ENCODE data around the gene FHAD1.

Gene FHAD1

GRCh38 chr1:15332952-15333715 lies 86.1 kb downstream of the FHAD1 start:
- Histone ChIP-seq H3K14ac (ENCODE audit: low read length in 2 of 2) (no peak overlapping the region), H3K4ac (ENCODE audit: low read depth in 1 of 2, low read length in 2 of 2) (no peak overlapping the region), H3K27ac (ENCODE audit: low read length, poor library complexity, severe bottlenecking) (no peak overlapping the region), H3K4me1 (ENCODE audit: control insufficient read depth, insufficient read depth, low read depth, low read length) (peaks cover 16% of the 10 kb centered on the region), H3K27me3 (ENCODE audit: control insufficient read depth in 1 of 2, insufficient read depth in 1 of 2, low read length in 2 of 2) (peaks cover 0 to 18% of the 10 kb centered on the region in 2 experiments), H3K18ac (ENCODE audit: low read depth in 1 of 2, low read length in 2 of 2) (no peak overlapping the region), H3K4me3 (ENCODE audit: insufficient read depth in 1 of 2, low read depth in 1 of 2, low read length in 2 of 2) (no peak overlapping the region), H2BK12ac (ENCODE audit: low read length in 2 of 2) (no peak overlapping the region), H3K9ac (ENCODE audit: low read length) (no peak overlapping the region), H2BK15ac (ENCODE audit: low read depth, poor library complexity, severe bottlenecking) (no peak overlapping the region), H2BK5ac (ENCODE audit: low read depth, low read length, poor library complexity, severe bottlenecking) (no peak overlapping the region), H2AK5ac (ENCODE audit: low read length, severe bottlenecking) (no peak overlapping the region), H3K36me3 (ENCODE audit: control insufficient read depth in 1 of 2, insufficient read depth in 2 of 2, low read depth in 1 of 2, low read length in 2 of 2) (no peaks in the 10 kb centered on the region), H3K9me3 (ENCODE audit: control insufficient read depth, low read length) (no peaks in the 10 kb centered on the region), H2AFZ (ENCODE audit: low read depth, low read length) (no peak overlapping the region), H2BK120ac (ENCODE audit: low read depth, low read length) (no peak overlapping the region), H3K4me2 (ENCODE audit: low read length, poor library complexity, severe bottlenecking) (no peak overlapping the region), H3K79me1 (replicated peaks; ENCODE audit: low read length, poor library complexity, severe bottlenecking) (no peaks in the 10 kb centered on the region), H4K8ac (ENCODE audit: low read length) (no peak overlapping the region), H4K91ac (ENCODE audit: low read length) (no peak overlapping the region), H3K23ac (ENCODE audit: low read length in 2 of 2) (no peak overlapping the region)
- no peak for DNase-seq
- WGBS = 98% methylated on average over 8 of the region's 11 CpGs

- H3K4ac ChIP-seq (ENCODE audit: low read depth in 1 of 2, low read length in 2 of 2) = no peak overlapping the region
These were observed 88.0 kb downstream of the FHAD1 start for GRCh38 chr1:15334995-15335394.

GRCh38 chr1:15336866-15337265 lies 89.8 kb downstream of the FHAD1 start:
- no peak overlapping the region for H2AFZ ChIP-seq (ENCODE audit: low read depth, low read length)
- H3K36me3 ChIP-seq (ENCODE audit: control insufficient read depth in 1 of 2, insufficient read depth in 2 of 2, low read depth in 1 of 2, low read length in 2 of 2) = no peaks in the 10 kb centered on the region
- H3K4me2 ChIP-seq (ENCODE audit: low read length, poor library complexity, severe bottlenecking) = no peak overlapping the region
- H2AK5ac ChIP-seq (ENCODE audit: low read length, severe bottlenecking) = no peak overlapping the region
- no peak overlapping the region for H2BK120ac ChIP-seq (ENCODE audit: low read depth, low read length)
- peak overlapping the region; percentile 50 for H3K9ac ChIP-seq (ENCODE audit: low read length)
- H3K4me3 ChIP-seq (ENCODE audit: insufficient read depth in 1 of 2, low read depth in 1 of 2, low read length in 2 of 2) = no peak overlapping the region
- peak overlapping the region; percentile 81 for H4K8ac ChIP-seq (ENCODE audit: low read length)
- H3K27me3 ChIP-seq (ENCODE audit: control insufficient read depth in 1 of 2, insufficient read depth in 1 of 2, low read length in 2 of 2) = peaks cover 0 to 10% of the 10 kb centered on the region in 2 experiments
- no peak for DNase-seq
- H3K27ac ChIP-seq (ENCODE audit: low read length, poor library complexity, severe bottlenecking) = no peak overlapping the region
- peak overlapping the region; percentile 82 for H2BK15ac ChIP-seq (ENCODE audit: low read depth, poor library complexity, severe bottlenecking)
- no peak overlapping the region for H3K23ac ChIP-seq (ENCODE audit: low read length in 2 of 2)
- H3K79me1 ChIP-seq (replicated peaks; ENCODE audit: low read length, poor library complexity, severe bottlenecking) = no peaks in the 10 kb centered on the region
- H3K14ac ChIP-seq (ENCODE audit: low read length in 2 of 2) = no peak overlapping the region
- H3K4ac ChIP-seq (ENCODE audit: low read depth in 1 of 2, low read length in 2 of 2) = peak overlapping the region; percentile 40 to 41
- peaks cover 13% of the 10 kb centered on the region for H3K4me1 ChIP-seq (ENCODE audit: control insufficient read depth, insufficient read depth, low read depth, low read length)
- H3K9me3 ChIP-seq (ENCODE audit: control insufficient read depth, low read length) = no peaks in the 10 kb centered on the region
- H2BK5ac ChIP-seq (ENCODE audit: low read depth, low read length, poor library complexity, severe bottlenecking) = no peak overlapping the region
- peak overlapping the region; percentile 58 to 64 for H2BK12ac ChIP-seq (ENCODE audit: low read length in 2 of 2)
- WGBS = 95% methylated on average over 7 of the region's 7 CpGs
- H3K18ac ChIP-seq (ENCODE audit: low read depth in 1 of 2, low read length in 2 of 2) = peak overlapping the region; percentile 64 to 80
- peak overlapping the region; percentile 83 for H4K91ac ChIP-seq (ENCODE audit: low read length)

More at GRCh38 chr1:15334995-15335394, 88.0 kb downstream of the FHAD1 start:
- no peak overlapping the region for H3K14ac ChIP-seq (ENCODE audit: low read length in 2 of 2)
- H4K91ac ChIP-seq (ENCODE audit: low read length) = no peak overlapping the region
- H4K8ac ChIP-seq (ENCODE audit: low read length) = no peak overlapping the region
- H2BK120ac ChIP-seq (ENCODE audit: low read depth, low read length) = no peak overlapping the region
- H2AK5ac ChIP-seq (ENCODE audit: low read length, severe bottlenecking) = no peak overlapping the region
- H3K27ac ChIP-seq (ENCODE audit: low read length, poor library complexity, severe bottlenecking) = no peak overlapping the region
- no peak for DNase-seq
- H3K9me3 ChIP-seq (ENCODE audit: control insufficient read depth, low read length) = no peaks in the 10 kb centered on the region
- H2BK12ac ChIP-seq (ENCODE audit: low read length in 2 of 2) = no peak overlapping the region
- H3K79me1 ChIP-seq (replicated peaks; ENCODE audit: low read length, poor library complexity, severe bottlenecking) = no peaks in the 10 kb centered on the region
- H3K36me3 ChIP-seq (ENCODE audit: control insufficient read depth in 1 of 2, insufficient read depth in 2 of 2, low read depth in 1 of 2, low read length in 2 of 2) = no peaks in the 10 kb centered on the region
- H3K4me3 ChIP-seq (ENCODE audit: insufficient read depth in 1 of 2, low read depth in 1 of 2, low read length in 2 of 2) = no peak overlapping the region
- WGBS = 88% methylated on average over 10 of the region's 10 CpGs
- H2BK5ac ChIP-seq (ENCODE audit: low read depth, low read length, poor library complexity, severe bottlenecking) = no peak overlapping the region
- no peak overlapping the region for H3K4me2 ChIP-seq (ENCODE audit: low read length, poor library complexity, severe bottlenecking)
- no peak overlapping the region for H2BK15ac ChIP-seq (ENCODE audit: low read depth, poor library complexity, severe bottlenecking)
- H3K23ac ChIP-seq (ENCODE audit: low read length in 2 of 2) = no peak overlapping the region
- H3K9ac ChIP-seq (ENCODE audit: low read length) = no peak overlapping the region
- H2AFZ ChIP-seq (ENCODE audit: low read depth, low read length) = no peak overlapping the region
- H3K27me3 ChIP-seq (ENCODE audit: control insufficient read depth in 1 of 2, insufficient read depth in 1 of 2, low read length in 2 of 2) = peaks cover 0 to 18% of the 10 kb centered on the region in 2 experiments
- no peak overlapping the region for H3K18ac ChIP-seq (ENCODE audit: low read depth in 1 of 2, low read length in 2 of 2)
- H3K4me1 ChIP-seq (ENCODE audit: control insufficient read depth, insufficient read depth, low read depth, low read length) = peaks cover 12% of the 10 kb centered on the region

- H3K27me3 ChIP-seq (ENCODE audit: control insufficient read depth in 1 of 2, insufficient read depth in 1 of 2, low read length in 2 of 2) = peaks cover 0 to 10% of the 10 kb centered on the region in 2 experiments
- H3K4ac ChIP-seq (ENCODE audit: low read depth in 1 of 2, low read length in 2 of 2) = no peak overlapping the region
- H3K27ac ChIP-seq (ENCODE audit: low read length, poor library complexity, severe bottlenecking) = no peak overlapping the region
- H3K36me3 ChIP-seq (ENCODE audit: control insufficient read depth in 1 of 2, insufficient read depth in 2 of 2, low read depth in 1 of 2, low read length in 2 of 2) = no peaks in the 10 kb centered on the region
- DNase-seq = peak; percentile 89
- H3K18ac ChIP-seq (ENCODE audit: low read depth in 1 of 2, low read length in 2 of 2) = peak overlapping the region; percentile 64 to 80
- peak overlapping the region; percentile 81 for H4K8ac ChIP-seq (ENCODE audit: low read length)
- H3K14ac ChIP-seq (ENCODE audit: low read length in 2 of 2) = peak overlapping the region in 1 of 2 experiments; percentile 8
- H2BK120ac ChIP-seq (ENCODE audit: low read depth, low read length) = no peak overlapping the region
- H3K4me2 ChIP-seq (ENCODE audit: low read length, poor library complexity, severe bottlenecking) = no peak overlapping the region
- H4K91ac ChIP-seq (ENCODE audit: low read length) = peak overlapping the region; percentile 83
- peaks cover 13% of the 10 kb centered on the region for H3K4me1 ChIP-seq (ENCODE audit: control insufficient read depth, insufficient read depth, low read depth, low read length)
- H2BK15ac ChIP-seq (ENCODE audit: low read depth, poor library complexity, severe bottlenecking) = no peak overlapping the region
- H2AK5ac ChIP-seq (ENCODE audit: low read length, severe bottlenecking) = no peak overlapping the region
- no peaks in the 10 kb centered on the region for H3K9me3 ChIP-seq (ENCODE audit: control insufficient read depth, low read length)
- H2AFZ ChIP-seq (ENCODE audit: low read depth, low read length) = no peak overlapping the region
- WGBS = 20% methylated on average over 17 of the region's 17 CpGs
- no peak overlapping the region for H3K23ac ChIP-seq (ENCODE audit: low read length in 2 of 2)
- H3K4me3 ChIP-seq (ENCODE audit: insufficient read depth in 1 of 2, low read depth in 1 of 2, low read length in 2 of 2) = peak overlapping the region in 1 of 2 experiments; percentile 21
- no peaks in the 10 kb centered on the region for H3K79me1 ChIP-seq (replicated peaks; ENCODE audit: low read length, poor library complexity, severe bottlenecking)
- no peak overlapping the region for H2BK5ac ChIP-seq (ENCODE audit: low read depth, low read length, poor library complexity, severe bottlenecking)
- peak overlapping the region; percentile 70 for H3K9ac ChIP-seq (ENCODE audit: low read length)
- H2BK12ac ChIP-seq (ENCODE audit: low read length in 2 of 2) = peak overlapping the region; percentile 58 to 64
These were observed 90.8 kb downstream of the FHAD1 start for GRCh38 chr1:15337656-15338402.

Data from mesenchymal stem cell (in vitro differentiated cells and primary cell).